ENCODE data around the gene JMJD8.

Gene JMJD8

GRCh38 chr16:710500-711075, 26.5 kb upstream of the JMJD8 start:
- no peak for DNase-seq

DNA sequence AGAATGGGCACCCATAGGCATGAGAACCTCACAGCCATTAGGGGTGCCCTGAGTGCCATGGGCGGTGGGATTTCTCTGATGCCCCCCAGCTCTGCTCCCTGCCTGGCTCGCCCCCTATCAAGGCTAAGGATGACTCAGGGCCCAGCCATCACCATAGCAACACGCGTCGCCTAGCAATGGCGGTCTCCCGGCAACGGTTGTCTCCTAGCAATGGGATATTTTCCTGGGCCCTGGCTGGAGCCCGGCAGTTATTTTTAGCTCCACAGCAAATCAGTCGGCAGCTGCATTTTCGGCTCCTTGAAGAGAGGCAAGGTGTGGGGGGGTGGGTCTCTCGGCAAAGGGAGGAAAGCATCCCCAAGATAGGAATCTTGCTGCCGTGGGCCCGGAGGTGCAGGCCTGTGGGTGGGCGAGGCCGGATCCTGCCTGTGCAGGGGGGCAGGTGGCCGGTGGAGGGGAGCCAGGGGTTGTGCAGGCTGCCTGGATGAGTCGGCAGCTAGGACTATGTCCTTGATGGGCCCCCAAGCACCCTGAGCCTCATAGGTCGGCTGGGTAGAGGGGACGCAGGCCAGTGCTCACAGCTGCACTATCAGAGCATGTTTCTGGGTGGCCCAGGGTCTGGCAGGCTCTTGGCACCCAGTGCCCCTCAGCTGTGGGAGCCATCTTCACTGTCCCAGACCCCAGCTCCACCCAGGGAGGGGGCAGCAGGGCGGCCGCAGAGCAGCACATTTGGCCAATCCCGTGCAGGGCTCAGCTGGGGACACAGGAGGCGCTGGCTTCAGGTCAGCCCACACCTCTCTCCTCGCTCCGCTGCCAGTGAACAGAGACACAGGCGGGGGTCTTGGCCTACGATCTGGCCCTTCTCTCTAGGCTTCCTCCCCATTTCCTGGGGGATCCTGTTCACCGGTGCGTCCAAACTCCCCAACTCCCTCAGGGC, 25.7 kb upstream of the JMJD8 start:
- no peak for DNase-seq

GRCh38 chr16:708959-709358, 24.8 kb upstream of the JMJD8 start:
- DNase-seq: no peak

DNA sequence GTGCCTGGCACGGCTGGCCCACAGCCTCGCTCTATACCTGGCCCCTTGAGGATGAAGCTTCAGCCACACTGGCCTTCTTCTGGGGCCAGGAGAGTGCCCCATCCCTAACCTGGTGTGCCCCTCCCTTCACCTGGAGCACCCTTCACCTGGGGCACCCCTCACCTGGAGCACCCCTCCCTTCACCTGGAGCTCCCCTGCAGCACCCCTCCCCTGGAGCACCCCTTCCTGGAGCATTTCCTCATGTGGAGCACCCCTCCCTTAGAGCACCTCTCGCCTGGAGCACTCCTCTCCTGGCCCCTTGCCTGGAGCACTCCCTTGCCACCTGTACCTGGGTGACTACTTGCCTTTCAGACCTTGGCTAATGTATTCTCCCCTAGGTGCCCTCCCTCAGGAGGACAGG, 23.9 kb upstream of the JMJD8 start:
- DNase-seq: no peak

- DNase-seq: no peak
Measured at GRCh38 chr16:707062-707538, 23.0 kb upstream of the JMJD8 start.

DNA sequence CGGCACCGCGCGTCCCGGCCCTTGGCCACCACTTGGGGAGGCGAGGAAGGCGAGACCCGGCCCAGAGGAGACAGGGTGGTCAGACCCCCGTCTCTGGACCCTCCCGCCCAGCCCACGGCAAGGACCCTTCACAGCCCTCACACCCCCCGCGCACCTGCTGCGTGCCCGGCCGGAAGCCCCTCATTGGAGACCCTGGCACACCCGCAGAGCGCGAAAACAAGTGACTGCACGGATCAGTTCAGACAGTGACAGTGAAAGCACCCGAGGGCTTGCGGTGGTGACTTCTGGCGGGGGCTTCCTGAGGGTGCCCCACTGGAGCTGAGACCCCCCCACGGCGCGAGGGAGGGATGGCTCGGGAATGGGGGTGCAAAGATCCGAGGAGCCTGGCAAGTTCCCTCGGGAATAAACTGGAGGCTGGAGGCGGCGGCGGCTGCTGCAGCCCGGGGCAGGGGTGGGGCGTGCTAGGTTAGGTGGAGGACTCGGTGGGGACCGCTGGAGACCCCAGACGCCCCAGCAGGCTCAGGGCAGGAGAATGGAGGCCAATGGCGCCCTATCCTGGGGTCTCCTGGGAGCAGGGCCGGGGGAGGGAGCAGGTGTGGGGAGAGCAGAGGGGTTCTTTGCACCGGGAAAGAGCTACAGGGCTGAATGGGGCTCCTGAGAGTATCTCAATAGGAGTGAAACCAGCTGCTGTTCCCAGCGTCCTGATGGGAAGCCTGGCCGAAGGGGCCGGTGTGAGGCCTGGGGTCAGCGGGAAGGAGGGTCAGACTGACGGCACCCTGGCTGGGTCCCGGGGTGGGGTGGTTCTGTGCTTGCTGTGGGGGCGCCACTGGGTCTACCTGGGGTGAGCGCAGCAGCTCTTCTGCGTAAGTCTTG, 22.3 kb upstream of the JMJD8 start:
- no peak for DNase-seq

GRCh38 chr16:705431-706188, 21.5 kb upstream of the JMJD8 start, which contains the start of gene FBXL16:
TSS of gene FBXL16 (minus strand) at chr16:705801. CDS start at chr16:697405, 8,396 bp downstream.
- no peak for DNase-seq

GRCh38 chr16:704552-705380, 20.6 kb upstream of the JMJD8 start:
- no peak for DNase-seq

DNA sequence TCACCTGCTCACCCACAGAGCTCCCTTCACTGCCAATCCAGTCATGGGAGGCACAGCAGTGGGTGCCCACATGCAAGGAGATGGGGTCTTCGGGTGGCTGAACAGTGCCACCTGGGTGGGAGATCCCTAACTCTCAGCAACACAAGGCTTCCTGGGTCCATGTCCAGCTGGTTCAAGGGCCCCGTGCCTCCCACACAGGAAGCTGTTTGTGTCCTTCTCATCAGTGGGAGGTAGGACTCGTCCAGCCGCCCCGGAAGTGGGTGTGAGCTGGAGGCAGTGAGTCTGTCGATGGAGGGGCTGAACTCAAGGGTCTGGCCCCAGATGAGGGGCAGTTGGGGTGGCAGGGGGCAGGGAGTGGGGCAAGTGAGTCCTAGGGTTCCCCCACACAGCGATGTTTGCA, 19.9 kb upstream of the JMJD8 start:
- DNase-seq: no peak

DNA sequence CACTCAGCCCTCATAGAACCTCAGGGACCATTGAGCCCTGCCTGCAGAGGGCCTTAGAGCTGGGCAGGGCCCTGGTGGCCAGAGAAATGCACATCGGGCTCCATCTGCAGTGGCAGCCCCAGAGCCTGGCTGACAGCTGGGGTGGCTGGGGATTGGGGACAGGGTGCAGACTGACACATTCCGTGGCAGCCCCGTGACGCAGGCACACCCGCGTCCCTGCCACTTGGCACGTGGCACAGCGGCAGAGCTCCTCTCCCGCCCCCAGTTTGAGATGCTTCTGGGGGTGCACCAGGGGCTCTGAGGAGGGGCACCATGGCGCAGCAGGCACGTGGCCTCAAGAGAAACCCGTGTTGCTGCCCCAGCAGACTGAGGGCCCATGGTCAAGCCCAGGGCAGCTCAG, 19.3 kb upstream of the JMJD8 start:
- DNase-seq: no peak

- no peak for DNase-seq
Measured at GRCh38 chr16:702341-702740, 18.2 kb upstream of the JMJD8 start.

DNA sequence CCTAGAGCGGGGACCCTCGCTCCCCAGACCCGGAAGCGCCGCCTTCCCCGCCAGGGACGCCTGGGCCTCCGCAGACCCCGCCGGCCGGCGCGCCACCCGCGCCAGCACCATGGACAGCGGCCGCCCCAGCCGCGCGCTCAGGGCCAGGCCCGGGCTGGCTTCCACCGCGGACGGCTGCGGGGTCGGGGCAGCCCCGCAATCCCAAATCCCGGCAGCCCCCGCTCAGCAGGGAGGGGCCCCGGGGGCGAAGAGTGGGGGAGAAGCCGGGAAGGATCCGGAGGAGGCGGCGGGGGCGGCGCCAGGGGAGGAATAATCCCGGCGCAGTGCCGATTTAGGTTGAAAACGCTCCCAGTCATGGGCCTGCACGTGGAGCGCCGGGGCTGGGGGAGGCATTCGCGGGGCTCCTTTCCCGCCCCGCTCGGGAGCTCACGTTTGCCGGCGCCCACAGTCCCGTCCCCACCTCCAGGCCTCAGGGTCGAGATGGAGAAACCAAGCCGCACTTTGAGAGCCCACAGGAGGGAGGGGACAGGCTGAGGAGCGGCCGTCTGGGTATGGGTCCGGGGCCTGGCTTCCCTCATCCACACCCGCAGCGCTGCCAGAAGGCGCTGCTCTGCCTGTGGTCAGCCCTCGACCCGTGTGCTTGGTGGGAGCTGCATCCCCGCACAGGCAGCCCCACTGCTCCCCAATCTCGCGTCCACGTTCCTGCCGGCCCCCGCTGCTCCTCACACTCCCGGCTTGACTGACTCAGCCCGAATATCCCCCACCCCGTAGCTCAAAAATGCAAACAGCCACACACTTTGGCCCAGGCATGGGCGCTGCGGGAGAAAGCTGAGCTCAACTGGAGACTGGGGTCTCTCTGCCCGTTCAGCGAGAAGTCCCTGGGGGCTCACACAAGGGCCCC, 16.8 kb upstream of the JMJD8 start:
- DNase-seq: peak; percentile 69

DNA sequence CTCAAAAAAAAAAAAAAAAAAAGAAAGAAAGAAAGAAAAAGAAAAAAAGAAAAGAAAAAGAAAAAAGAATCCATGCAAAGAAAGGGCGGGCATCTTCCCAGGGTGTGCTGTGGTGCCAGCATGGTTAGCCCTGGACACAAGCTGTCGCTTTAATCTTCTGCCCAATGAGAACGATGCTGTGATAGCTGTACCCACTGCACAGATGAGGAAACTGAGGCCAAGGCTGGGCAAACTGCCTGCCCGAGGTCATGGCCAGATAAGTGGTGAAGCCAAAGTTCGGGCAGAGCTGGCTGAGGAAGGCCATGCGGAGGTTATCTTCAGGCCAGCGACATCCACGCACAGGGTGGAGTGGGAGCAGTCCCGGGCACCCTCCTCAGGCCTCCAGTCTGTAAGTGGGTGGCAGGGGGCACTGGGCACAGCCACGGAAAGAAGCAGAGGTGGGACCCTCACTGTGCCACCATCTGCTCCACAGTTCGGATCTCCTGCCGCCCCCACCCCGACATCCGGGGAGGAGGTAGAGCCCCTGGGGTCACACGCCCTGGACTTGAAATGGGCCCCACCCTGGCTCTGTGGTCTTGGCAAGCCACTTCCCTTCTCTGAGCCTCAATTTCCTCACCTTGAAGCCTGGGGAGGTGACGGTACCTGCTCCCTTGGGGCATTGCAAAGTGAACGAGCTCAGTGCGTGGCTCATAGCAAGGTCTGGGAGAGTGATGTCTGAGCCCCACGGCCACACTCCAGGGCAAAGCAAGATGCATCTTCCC, 15.0 kb upstream of the JMJD8 start:
- DNase-seq: no peak

DNA sequence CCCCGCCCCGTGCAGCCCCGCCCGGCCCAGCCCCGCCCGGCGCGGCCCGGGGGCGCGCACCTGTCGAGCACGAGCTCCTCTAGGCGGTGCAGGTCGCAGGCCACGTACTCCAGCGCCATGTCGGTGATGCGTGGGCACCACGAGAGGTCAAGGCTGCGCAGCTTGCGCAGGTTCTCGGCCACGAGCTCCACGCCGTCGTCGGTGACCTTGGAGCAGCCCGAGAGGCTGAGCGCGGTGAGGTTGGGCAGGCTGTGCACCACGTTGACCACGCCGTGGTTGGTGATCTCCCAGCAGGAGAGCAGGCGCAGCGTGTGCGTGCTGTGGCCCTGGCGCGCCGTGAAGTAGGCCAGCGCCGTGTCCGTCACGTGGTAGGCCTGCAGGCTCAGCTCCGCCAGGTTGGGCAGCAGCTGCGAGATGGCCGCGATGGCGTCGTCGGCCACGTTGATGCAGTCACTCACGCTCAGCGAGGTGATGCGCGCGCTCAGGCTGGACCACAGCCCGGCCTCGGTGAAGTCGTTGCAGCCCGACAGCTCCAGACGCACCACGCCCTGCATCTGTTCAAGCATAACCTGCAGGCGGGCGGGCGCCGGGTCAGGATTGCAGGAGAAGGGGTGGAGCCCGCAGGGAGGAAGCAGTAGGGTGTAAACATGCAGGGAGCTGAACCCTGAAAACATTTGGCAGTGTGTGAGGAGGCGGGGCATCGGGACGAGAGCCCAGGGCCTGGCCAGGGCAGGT, 11.4 kb upstream of the JMJD8 start:
- peak; percentile 58 for DNase-seq

- DNase-seq: no peak
Measured at GRCh38 chr16:694863-695354, 10.8 kb upstream of the JMJD8 start.

DNA sequence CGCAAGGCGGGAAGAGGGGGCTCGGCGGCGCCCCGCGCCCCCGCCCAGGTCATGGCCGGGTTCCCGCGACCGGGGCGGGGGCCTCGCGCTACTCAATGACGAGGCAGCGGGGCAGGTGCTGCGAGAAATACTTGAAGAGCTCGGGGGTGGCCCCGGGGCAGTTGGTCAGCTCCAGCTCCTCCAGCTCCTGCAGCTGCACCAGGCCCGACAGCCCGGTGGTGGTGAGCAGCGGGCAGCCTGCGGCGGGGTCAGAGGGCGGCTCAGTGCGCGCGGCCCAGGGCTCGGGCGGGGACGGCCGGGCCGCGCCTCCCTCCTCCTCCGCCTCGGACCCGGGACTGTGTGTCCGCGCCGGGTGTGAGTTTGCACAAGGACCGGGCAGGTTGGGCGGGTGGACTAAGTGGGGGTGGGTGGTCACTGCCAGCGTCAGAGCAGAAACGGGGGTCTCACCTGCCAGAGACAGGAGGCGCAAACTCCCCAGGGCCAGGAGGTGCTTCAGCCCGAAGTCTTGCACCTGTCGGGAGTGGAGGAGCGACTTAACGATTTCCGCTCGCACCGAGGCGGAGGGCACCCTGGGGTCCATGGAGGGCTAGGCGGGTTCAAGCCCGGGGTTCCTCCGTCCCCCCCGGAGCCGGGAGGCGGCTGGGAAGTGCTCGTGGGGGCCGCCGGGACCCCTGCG, 10.2 kb upstream of the JMJD8 start:
- no peak for DNase-seq

DNA sequence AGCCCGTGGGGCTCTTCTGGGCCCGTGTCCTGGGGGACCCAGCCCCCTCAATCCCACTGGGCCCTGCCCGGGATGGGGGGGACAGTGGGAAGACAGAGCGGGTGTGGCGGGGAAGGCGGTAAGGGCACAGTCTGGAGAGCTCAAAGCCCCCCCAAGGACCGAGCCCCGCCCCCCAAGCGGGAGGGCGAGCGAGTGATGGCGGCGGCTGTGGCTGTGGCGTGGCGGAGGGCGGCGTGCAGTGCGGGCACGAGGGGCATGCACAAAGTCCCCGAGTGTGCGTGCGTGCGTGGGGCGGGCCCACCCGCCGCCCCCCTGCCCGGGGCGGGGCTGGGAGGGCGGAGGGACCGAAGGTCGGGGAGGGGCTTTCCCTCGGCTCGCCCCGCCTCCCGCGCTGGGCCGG, 9.6 kb upstream of the JMJD8 start:
- DNase-seq: no peak

DNA sequence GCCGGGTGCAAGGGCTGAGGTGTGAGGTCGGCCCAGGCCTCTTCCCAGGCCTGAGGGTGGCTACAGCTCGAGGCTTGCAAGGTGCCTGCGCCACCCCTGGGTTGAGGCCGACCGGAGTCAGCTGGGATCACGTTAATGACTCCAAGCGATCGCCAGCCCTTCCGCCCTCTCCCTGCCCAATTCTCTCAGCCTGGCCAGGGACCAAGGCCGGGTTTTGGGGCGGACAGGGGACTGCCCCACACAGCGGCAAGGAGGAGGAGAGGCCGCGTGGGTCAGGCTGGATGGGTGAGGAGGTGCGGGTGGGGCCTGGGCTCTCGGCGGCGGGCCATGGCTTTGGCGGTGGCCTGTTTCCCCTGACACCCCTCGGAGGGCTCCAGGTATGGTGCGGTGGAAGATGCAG, 9.2 kb upstream of the JMJD8 start:
- DNase-seq: no peak
